ENCODE data around the gene FHL5. TPM values are rescaled to one million over a fixed set of nuclear protein-coding genes. Genes with fewer than 3 reads are reported as not detected.

Gene FHL5
- total RNA-seq, 4 donors from 2014 or later, result 12.9 to 70.3 (median 23.4) TPM

DNA sequence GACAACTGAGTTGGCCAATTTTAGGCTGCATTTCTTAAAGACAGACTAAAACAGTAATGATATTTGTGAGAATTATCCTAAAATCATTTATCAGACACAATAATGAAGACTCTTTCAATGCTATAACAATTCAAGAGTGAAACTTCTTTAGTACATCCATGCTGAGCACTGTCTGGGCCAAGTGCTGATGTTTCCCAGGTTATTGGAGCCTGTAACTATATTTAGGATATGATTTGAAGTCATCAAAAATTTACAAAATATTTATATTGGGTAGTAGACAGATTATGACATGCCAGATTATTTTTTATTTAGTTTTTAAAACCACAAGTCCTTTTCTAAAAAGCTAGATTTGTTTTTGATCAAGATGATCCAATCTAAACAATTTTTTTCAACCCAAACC is 45.1 kb downstream of the FHL5 start:
- ATAC-seq (ENCODE audit: low FRiP score) (no peak), DNase-seq (ENCODE audit: low spot score) (no peak)
- no peak for TF ChIP-seq CTCF (IDR thresholded peaks at IDR 0.05)

DNA sequence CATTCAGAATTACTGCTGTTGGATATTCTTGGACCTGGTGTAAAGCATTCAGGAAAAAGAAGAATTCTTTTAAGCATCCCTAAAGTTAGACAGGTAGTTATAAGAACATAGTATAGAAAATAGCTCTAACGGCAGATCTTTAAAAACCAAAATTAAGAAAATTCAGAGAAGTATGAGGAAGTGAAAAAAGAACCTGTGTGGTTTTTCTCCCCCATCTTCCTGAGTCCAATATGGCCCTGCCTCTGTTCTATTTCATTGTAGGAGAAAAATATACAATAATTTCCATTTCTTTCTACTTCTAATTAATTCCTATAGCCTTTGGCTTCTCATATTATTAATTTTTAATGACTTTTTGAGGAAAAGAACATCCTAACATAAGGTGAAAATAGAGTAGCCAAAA is 47.1 kb downstream of the FHL5 start:
- DNase-seq (ENCODE audit: low spot score) (no peak), ATAC-seq (ENCODE audit: low FRiP score) (no peak)
- no peak for TF ChIP-seq CTCF (IDR thresholded peaks at IDR 0.05)

- no peak for DNase-seq (ENCODE audit: low spot score)
- no peak for TF ChIP-seq CTCF (IDR thresholded peaks at IDR 0.05)
- ATAC-seq (ENCODE audit: low FRiP score), result no peak
Observed at GRCh38 chr6:96611342-96611991, 48.5 kb downstream of the FHL5 start.

DNA sequence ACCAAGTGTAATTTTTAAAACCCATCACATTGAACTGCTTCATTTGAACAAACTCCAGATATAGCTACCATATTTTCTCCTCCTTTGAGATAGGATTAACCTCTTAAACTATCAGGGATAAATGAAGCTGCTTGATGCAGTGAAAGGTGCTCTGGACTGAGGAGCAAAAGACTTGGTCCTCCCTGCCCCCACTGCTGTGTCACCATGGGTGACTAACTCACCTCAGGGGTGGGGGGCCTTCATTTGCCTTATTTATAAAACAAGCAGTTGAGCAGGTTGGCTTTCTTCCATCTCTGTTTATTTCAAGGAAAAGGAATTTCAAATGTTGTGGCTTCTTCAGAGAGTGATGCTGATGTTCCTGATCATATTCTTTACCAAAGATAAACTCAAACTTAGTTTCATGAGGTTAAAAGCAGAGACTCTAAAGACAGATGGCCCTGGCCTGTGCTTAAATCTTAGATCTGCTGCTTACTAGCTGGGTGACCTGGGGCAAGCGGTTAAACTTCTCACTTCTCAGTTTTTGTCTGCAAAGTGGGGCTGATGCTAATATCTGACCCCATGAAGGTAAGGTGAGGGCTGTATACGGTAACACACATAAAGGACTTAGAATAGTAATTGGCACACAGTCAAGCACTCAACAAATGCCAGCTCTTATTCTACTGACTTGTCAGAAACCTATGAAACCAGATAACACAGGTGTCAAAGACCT is 50.5 kb downstream of the FHL5 start:
- DNase-seq (ENCODE audit: low spot score) (no peak), ATAC-seq (ENCODE audit: low FRiP score) (no peak)
- TF ChIP-seq CTCF (IDR thresholded peaks at IDR 0.05), result no peak

GRCh38 chr6:96620851-96621250 is 57.9 kb downstream of the FHL5 start:
- ATAC-seq (ENCODE audit: low FRiP score) (no peak), DNase-seq (ENCODE audit: low spot score) (no peak)
- no peak for TF ChIP-seq CTCF (IDR thresholded peaks at IDR 0.05)

- DNase-seq (ENCODE audit: low spot score) (no peak), ATAC-seq (ENCODE audit: low FRiP score) (no peak)
- no peak for TF ChIP-seq CTCF (IDR thresholded peaks at IDR 0.05)
Observed at GRCh38 chr6:96621983-96622382, 59.1 kb downstream of the FHL5 start.

DNA sequence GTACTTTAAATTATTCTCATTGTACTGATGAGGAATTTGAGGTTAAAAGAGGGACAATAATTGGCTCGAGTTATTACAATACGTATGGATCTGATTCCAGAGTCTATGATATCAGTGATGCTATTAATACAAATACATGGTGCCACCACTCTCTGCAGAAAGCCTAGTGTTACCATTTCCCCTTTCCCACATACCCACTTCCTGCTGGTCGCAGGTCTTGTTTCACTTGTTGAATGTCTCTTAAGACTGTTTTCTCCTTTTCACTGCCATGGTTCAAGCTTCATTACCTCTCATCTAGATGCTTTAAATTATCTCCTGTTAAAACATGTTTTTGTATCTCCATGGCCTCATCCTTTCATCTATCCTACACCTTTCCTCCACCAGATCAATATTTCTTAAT is 62.0 kb downstream of the FHL5 start:
- no peak for TF ChIP-seq CTCF (IDR thresholded peaks at IDR 0.05)
- no peak for ATAC-seq (ENCODE audit: low FRiP score)
- no peak for DNase-seq (ENCODE audit: low spot score)
